ENCODE data around the gene NWD2. TPM values are rescaled to one million over a fixed set of nuclear protein-coding genes. Genes with fewer than 3 reads are reported as not detected.
"Not testable (repeated sequence)": the region's sequence is repeated elsewhere in the genome, so short reads cannot be mapped to it uniquely, and the experiment has no call there.

Gene NWD2, protein sequence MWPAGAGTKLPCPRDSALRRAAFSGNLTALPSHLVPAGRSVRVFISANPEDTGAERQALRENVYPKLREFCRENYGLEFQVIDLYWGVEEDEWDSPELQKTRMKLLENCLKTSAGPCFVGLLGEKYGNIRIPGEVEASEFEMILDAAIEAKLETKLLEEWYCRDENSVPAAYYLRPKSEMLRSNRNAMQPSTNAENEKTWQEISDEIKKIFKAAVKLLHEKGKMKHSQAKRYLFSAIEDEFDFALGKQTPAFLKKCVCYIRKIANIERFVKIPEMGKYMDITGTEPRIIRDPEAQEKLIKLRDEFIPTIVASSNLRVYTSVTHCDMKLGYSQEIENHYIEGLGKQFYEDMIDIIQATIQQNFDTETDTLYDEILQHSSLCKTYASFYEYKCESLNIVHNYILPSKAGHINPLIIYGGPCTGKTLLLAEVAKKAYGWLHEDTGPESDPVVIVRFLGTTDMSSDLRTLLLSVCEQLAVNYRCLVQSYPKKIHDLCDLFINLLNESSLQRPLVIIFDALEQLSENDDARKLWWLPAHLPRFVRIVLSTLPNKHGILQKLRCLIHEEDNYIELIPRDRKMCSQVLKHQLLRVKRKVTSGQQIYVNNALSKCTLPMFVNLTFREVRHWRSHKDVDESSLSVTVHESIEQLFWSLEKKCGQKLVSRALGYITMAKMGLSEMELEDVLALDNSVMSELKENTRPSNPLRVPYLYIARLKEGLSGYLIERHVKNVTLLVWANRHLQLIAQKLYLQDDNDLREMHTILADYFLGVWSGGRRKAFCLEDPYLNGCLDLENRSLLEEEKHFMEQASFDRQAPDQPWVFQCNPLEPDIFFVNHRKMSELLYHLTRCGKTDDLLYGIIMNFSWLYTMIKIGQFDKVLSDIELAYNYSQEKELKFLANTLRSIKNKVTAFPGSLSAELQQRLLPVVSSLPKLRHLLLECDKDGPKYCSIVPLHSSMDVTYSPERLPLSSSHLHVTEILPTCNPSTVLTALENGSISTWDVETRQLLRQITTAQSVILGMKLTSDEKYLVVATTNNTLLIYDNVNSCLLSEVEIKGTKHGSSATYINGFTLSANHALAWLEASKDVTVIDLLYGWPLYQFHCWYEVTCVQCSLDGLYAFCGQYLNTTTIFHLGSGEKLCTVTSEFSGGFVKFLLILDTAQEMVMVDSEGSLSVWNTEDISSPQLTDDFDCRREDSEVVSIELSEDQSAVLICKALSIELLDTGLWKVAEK (N-terminal part only)
- total RNA-seq = not detected in 2 replicates

DNA sequence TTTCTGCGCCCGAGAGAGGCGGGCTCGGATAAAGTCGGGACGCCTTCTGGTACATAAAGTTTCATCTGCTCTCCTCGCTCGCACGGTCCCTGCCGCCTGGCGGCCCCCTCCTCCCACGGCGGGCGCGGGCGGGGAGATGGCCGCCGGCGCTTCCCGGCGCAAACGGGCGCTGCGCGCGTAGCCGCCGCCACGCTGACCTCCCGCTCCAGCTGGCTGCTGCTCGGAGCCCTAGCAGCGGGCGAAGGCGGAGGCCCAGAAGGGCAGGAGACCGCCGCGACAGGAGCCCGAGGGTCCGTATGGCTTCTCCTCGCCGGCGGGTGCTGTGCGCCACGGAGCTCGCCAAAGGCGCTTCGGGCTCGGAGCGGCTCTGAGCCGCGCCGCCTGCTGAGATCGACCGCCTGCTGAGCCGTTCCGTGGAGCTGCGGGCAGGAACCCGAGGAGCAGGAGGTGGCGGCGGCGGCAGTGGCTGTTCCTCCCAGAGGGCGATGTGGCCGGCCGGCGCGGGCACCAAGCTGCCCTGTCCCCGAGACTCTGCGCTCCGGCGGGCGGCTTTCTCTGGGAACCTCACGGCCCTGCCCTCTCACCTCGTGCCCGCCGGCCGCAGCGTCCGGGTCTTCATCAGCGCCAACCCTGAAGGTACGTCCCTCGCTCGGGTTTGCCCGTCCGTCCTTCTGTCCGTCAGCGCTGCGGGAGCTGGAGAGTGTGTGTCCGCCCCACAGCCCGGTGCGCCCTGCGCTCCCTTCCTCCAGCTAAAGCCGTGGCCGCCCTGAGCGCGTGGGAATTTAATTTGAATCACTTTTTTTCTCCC, at the start of gene NWD2:
NWD2 (plus strand) TSS at position 161 of the 808 bp plus-strand sequence; CDS start at position 486, 325 bp downstream.
- DNase-seq (ENCODE audit: low read depth in 2 of 2) = peak in 1 of 2 donors; percentile 8

DNA sequence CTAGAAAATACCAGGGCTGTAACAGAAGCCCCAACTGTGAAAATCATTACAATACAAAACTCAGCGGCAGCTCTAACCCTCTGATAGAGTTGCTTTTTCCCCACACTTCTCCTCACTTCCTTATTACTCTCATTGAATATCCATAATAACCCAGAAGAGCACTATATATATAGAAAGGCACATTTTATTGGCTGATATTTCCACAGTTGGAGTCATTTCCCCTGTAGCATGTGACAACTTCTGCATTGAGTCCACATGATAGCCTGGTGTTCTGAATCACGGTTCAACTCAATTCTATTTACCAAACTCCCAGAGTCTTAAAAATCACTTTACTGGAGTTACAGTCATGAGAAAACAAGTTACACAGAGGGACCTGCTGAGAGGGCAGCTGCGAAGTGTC, 46.6 kb upstream of the NWD2 start:
- DNase-seq (ENCODE audit: low read depth in 2 of 2) = no peak

DNA sequence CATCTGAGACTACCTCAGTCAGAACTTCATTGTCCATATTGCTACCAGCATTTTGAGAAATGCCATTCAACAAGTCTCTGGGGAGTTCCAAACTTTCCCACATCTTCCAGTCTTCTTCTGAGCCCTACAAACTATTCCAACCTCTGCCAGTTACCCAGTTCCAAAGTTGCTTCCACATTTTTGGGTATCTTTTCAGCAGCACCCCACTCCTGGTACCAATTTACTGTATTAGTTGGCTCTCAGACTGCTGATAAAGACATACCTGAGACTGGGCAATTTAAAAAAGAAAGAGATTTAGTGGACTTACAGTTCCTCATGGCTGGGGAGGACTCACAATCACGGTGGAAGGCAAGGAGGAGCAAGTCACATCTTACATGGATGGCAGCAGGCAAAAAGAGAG, 39.8 kb upstream of the NWD2 start:
- not testable (repeated sequence) for DNase-seq (ENCODE audit: low read depth in 2 of 2)

DNA sequence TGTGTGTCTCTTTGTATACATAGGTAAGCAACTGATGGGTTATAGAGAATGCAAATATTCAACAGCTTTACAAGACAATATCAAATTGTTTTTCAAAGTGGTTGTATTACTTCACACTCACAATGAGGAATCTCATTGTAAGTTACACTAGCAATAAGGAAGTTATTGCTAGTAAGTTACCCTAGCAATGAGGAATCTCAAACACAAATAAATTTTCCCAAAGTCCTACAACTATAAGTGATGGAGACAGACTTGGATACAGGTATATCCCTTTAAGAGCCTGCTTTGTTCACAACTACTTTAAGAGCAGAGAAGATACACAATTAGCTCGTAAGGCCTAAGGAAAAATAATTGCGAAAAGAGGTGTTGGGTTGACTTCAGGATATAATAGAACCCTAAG, 28.3 kb upstream of the NWD2 start:
- no peak for DNase-seq (ENCODE audit: low read depth in 2 of 2)

DNA sequence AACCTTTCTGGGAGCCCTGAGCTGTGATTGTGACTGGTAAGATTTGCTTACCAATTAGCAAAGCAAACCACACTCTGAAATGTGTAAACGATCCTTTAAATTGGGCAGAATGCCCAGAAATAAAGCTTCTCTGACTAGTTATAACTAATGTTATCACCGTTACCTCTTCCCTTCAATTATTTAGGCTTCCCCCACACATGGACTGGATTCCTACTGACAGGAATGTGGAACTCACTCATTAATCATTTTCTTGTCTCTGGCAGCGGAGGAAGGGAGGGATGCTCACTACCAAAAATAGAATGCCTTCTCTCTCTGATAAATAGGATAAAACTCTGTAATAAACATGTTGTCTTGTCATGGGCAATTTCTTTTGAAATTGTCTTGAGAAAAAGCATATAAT, 25.3 kb upstream of the NWD2 start:
- no peak for DNase-seq (ENCODE audit: low read depth in 2 of 2)

DNA sequence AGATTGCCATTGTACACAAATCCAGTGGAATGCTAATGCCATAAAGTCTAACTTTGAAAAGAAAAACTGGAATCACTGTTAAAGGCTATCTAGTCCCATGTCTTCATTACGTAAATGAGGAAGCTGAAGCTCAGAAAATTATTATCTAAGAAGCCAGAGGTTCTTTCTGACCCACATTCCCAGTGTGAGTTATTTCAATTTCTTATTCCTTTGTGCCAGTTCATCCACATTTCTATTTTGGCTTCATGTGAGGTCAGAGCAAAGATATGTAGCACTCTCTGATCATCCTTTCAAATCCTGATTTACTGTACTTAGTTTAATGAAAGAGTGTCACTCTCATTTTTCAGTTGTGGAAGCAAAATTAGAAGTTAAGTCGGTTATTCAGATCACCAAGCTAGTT, 24.6 kb upstream of the NWD2 start:
- DNase-seq (ENCODE audit: low read depth in 2 of 2) = no peak

DNA sequence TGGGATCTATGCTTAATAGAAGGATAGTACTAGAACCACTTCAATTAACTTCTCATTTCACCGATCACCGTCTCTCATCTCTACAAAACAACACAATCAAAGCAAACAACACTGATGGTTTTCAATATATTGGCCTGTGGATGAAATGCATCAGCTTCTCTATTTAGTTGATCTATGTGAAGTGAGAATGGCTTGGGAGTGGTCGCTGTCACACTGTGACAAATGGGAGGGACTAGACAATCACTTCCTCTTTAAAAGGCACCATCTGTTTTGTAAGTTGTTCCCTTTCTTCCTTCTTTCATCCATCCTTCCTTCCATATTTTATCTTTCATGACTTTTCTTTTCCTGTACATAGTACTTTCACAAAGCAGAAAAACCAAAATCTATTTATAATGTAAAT, 23.9 kb upstream of the NWD2 start:
- DNase-seq (ENCODE audit: low read depth in 2 of 2) = no peak

DNA sequence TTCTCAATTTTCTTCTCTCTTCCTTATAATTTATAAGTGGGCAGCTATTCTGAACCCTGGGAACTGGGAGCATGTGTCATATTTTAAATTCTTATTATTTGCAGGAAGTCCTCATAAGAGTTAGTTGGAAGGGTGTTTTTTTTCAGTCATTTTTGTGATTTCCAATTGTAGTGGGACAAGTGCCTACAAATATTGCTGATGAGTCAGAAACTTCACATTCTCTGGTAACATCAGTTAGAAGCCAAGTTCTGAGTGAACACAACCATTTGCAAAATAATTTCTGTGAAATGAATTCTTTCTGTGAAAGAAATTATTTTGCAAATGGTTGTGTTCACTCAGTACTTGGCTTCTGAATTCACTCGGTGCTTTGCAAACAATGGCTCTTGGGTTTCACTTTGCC, 20.8 kb upstream of the NWD2 start:
- no peak for DNase-seq (ENCODE audit: low read depth in 2 of 2)

DNA sequence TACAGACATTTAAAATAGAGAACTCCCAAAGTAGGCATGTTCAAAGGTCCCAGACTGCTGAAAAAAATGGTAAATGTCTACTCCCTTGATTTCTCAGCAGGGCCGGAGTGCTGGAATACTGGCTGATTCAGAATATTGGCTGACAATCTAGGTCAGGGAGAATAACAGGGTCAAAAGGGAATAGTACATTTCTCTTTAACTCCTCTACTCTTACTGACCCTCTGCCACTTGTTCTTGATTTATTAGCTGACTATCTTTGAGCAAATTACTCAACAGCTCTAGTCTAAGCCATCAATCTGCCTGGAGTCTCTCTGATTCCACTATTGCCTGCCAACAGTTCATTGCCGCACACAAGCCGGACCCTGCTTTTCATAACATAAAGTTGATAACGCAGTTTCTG, 19.7 kb upstream of the NWD2 start:
- no peak for DNase-seq (ENCODE audit: low read depth in 2 of 2)

DNA sequence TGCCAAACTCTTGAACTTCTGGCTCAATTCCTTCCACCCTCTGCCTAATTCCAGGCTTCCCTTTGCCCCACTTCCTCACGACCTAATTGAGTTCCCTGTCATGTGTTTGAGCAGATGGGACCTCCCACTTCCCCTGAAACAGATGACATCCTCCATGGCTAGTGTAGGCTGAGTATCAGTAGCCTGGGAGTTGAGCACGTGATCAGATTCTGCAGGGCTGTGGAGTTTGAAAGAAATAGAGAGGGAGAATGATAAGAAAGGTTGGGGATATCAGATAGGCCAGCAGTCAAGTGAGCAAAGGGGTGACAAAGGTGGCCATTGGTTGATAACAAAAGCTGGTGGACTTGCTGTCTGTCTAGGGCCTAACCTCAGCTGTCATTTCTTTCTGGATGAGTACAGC, 18.8 kb upstream of the NWD2 start:
- no peak for DNase-seq (ENCODE audit: low read depth in 2 of 2)

DNA sequence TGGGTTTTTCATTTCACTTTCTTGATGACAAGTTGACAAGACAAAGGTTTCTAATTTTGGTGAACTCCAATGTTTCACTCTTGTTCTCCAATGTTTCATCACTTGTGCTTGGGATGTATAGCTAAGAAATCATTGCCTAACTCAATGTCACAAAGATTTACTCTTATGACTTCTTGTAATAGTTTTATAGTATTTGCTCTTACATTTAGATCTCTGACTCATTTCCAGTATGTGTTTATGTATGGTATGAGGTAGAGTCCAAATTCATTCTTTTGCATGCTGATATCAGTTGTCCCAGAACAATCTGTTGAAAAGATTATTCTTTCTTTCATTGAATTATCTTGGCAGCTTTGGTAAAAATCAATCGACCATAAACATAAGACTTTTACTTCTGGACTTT, 12.2 kb upstream of the NWD2 start:
- no peak for DNase-seq (ENCODE audit: low read depth in 2 of 2)

DNA sequence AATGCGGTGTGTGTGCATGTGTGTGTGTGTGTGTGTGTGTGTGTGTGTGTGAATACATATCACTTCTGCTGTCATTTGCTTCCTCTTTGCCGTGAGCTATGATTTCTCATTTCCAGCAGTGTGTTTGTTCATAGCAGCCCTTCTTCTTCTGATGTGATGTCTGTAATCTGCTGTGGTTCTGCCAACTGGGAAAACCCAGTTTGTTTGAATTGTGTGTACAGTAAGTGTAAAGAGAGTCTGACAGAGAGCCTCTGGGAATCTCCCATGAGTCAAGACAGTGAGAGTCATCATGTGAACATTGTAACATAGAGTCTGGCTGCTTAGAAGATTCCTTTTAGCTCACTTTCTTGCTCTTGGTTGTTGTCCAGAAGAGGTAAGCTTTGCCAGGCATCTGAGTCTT, 8.4 kb upstream of the NWD2 start:
- no peak for DNase-seq (ENCODE audit: low read depth in 2 of 2)

DNA sequence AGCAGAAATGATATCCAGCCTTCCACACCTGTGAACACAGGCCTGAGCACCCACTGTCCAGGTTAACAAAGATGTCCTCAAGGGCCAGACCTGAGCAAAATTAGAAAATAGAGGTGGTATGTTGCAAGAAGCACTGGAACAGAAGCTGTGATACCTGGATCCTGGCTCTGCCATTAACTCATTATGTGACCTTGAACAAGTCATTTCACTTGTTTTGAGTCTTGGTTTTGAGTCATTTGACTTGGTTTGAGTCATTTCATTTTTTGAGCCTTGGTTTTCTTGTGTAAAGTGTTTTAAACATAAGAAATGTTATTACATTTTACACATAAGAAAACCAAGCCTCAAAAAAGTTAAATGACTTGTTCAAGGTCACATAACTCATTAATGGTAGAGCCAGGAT, 2.9 kb upstream of the NWD2 start:
- no peak for DNase-seq (ENCODE audit: low read depth in 2 of 2)

DNA sequence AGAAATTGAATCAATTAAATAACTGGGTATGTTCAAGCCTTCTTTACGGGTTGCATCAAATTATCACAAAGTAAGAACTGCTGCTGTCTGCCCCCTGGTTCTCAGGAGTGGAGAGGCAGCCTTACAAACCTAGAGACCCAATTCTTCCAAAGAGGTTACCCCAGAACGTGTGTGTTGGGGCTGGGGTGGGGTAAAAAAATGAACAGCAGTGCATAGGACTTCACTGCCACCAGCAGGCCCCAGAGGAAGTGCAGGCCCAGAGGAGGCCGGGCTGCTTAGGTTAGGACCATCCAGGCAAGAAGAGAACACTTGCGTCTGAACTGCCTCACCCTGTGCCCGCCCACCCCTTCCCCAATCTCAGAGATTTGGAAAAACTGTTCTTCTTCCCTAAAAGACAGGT, 1.5 kb upstream of the NWD2 start:
- DNase-seq (ENCODE audit: low read depth in 2 of 2) = no peak

DNA sequence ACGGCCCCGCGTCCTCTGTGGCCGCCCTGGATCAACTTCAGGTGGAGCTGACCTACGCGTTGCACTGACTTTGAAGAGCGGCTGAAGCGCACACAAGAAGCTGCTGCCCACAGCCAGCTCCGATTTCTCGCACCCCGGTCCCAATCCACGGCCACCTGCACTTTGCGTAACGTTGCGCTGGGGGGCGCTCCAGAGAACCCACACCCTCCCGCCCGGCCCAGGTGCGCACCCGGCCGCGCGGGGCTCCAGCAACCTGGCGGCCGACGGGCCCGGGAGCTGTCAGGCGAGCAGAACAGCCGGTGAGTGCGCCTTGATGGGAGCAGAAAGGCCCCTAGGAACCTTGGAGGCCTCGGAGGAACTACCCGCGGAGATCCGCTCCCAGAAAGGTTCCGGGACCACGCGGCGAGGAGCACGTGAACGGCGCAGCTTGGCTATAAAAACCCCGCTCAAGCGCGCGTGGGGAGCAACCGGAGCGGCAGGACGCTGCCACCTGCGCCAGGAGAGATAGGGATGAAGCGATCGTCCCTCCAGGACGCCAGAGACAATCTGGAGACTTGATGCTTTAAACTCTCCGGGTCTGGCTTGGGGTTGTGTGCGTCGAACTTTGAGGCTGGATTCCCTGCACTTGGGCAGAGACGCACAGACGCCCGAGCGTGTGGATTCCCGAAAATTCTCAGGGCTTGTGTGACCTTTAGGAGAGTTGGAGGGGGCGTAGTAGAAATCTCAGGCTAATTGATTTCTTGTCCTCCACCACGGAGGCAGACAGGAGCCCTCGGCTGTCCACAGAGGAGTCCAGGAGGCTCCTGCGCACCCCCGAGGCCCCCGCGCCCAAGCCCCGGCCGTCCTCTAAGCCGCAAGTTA, 591 bp upstream of the NWD2 start:
- no peak for DNase-seq (ENCODE audit: low read depth in 2 of 2)

DNA sequence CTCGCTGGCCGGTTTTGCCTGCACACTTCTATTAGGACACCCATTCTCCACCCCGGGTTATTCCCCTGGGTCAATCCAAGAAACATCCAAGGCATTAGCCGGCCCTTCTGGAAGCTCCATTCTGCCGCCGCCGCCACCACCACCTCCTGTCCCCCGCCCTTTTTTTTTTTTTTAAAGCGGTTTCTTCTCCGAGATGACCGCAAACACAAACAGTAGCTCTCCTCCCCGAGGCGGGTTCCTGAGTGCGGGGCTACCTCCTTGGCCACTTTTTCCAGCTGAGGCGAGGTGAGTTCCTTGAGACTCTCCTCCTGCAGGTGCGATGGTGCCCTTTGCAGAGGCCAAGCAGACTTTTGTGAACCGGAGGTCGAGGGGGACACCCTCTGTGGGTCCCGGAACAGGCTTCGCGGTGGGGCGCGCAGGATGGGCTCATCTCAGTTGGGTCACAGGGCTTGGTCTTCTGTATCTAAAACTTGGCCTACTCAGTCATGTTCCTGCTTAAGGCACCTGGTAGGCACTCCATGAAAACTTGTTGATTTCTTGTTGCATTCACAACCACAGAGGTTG, 930 bp downstream of the NWD2 start:
- no peak for DNase-seq (ENCODE audit: low read depth in 2 of 2)

DNA sequence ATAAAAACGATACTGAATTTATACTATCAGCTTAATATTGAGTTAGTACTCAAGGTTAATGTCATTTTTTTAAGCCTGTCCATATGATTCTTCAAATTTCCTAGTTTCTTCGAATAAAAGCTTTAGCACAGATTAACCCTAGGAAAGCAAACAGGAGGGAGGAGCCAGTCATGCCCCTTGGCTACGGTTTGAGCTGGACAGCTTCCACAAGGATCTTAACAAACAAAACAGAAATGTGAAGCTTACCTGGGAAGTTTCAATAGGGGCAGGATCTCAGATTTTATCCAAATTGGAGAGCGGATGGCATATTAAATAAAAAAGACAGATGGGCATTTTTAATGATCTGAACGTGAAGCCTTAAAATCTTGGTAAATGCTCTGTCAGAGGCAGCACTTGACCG, 2.3 kb downstream of the NWD2 start:
- no peak for DNase-seq (ENCODE audit: low read depth in 2 of 2)

DNA sequence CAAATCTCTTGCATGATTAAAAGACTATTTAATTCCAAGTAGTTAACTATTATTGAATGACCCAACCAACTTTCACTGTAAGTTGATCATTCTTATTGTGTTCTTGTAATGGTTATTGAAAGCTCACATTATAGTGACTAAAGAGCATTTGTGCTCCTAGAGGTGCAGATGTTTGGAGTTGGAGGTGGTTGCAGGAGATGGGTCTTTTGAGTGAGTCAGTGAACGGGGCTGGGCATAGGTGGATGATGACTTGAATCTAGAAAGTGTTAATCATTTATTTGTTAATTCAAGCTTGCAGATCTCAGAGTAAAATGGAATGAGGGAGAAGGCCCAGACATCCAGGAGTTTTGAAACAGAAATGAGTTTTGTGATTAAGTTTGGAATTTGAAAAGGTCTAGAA, 13.7 kb downstream of the NWD2 start:
- no peak for DNase-seq (ENCODE audit: low read depth in 2 of 2)

DNA sequence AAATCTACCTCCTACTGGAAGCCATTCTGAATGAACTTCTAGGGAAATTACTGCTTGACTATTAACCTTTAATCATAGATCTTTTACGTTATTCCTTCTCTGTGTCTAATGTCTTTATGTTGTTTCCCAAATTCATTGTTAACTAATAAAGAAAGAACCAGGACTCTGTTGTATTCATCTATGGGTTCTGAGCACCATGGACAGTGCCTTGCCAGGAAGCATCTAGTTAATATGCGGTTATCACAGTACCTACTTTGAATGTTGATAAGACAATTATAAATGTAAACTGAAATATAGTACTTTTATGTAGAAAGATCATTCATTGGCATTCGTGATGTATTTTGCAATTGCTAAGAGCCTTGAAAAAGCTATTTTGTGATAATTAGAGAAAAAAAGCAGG, 23.8 kb downstream of the NWD2 start:
- DNase-seq (ENCODE audit: low read depth in 2 of 2) = no peak

DNA sequence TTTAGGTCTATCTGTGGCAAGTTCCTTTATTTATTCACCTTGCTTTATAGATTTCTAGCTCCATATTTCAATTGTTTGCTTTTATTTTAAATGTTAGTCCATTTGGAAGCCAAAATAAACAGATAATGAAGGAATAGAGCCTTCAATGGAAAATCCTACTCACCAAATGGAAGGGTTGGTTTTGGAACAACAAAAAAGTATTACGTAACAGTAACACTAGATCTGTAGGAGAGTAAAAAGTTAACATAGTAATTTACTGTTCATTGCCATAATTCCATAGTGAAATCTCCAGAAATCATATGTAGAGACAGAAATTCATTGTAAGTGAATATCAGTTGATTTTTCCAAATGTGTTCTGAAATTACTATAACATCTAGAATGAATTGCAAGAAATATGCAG, 34.6 kb downstream of the NWD2 start:
- no peak for DNase-seq (ENCODE audit: low read depth in 2 of 2)

Measured in lung microvascular endothelial cell (primary cell).